ENCODE results near the gene DGCR2. TPM values are rescaled to one million over a fixed set of nuclear protein-coding genes. Genes with fewer than 3 reads are reported as not detected.

Gene DGCR2
- total and polyA plus RNA-seq, 10 of the 15 experiments (the other 5 are each of a cell fraction or from before 2014, with no cell fraction given) = 0.19 to 28.4 (median 16.0) TPM

DNA sequence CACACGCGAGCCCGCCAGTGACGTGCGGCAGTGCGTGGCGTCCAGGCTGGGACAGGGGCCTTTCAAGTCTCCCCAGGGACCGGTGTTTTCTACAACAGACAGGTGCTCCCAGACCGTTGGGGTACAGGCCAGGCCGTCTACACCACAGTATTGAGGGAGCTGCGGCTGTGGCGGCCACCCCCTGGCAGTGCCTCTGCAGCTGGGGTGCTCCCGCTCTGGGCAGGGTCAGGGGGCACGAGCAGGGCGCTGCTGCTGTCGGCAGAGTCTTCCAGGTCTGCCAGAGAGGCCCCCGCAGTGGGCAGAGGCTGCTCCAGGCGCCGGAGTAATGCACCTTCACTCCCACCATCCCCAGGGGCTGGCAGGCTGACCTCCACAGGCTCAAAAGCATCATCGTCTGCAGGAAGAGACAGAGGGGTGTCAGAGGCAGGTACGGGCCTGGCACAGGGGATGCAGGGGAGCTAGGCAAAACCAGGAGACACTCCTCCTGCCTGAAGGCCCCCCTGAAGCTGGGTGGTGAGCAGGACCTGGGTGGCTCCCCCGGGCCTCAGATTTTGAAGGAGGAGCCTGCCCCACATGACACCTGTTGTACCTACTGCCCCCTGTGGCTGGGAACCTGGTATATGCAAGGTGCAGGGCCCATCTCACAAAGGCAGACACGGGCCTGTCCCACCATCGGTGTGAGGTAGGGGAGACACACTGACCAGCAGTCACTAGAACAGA lies 83.3 kb downstream of the DGCR2 start:
- intact Hi-C loops (cut with micrococcal nuclease; ENCODE audit: unreplicated experiment) = no loop called here
- Histone ChIP-seq H4K20me1 (ENCODE audit: control insufficient read depth, insufficient read depth) (no peaks in the 10 kb centered on the region), H3K27me3 (replicated peaks in 1 of 2; ENCODE audit: control insufficient read depth in 2 of 2, insufficient read depth in 2 of 2, low read length in 1 of 2) (no peaks in the 10 kb centered on the region), H3K36me3 (ENCODE audit: control insufficient read depth in 2 of 2, insufficient read depth in 2 of 2, low read length in 1 of 2) (peaks cover 0 to 13% of the 10 kb centered on the region in 2 experiments; a peak in 3 of 4 replicates), H3K4me3 (no peak overlapping the region), H3K9me3 (replicated peaks; ENCODE audit: control insufficient read depth, insufficient read depth, low read length) (no peaks in the 10 kb centered on the region), H3K4me2 (ENCODE audit: control insufficient read depth, insufficient read depth) (no peak overlapping the region), H3K27ac (ENCODE audit: control insufficient read depth, insufficient read depth) (no peak overlapping the region), H3K9ac (ENCODE audit: control insufficient read depth, insufficient read depth, low read length) (no peak overlapping the region), H3K4me1 (ENCODE audit: control insufficient read depth, insufficient read depth, low read length) (no peaks in the 10 kb centered on the region), H2AFZ (ENCODE audit: control insufficient read depth, low read depth, low read length) (no peak overlapping the region), H3K79me2 (ENCODE audit: control insufficient read depth, insufficient read depth, low read length) (no peaks in the 10 kb centered on the region)
- RAD21 ChIA-PET (ENCODE audit: unreplicated experiment) = no interaction called here
- CTCF ChIA-PET = interaction anchor here (0.8 kb wide), 1 partner anchor 77 kb away, joined by 4 read pairs; no protein-coding TSS in a partner anchor
- FAIRE-seq = no peak
- no peak for DNase-seq (ENCODE audit: low read depth, low spot score)
- in situ Hi-C loops (cut with MboI) = no loop called here
- SMC1A ChIA-PET (ENCODE audit: uncharacterized antibody, unreplicated experiment) = no interaction called here
- BruUV-seq (replicated peaks) = no TSS peak
- POLR2A ChIA-PET = no interaction called here
- TF ChIP-seq, protein P1, sequence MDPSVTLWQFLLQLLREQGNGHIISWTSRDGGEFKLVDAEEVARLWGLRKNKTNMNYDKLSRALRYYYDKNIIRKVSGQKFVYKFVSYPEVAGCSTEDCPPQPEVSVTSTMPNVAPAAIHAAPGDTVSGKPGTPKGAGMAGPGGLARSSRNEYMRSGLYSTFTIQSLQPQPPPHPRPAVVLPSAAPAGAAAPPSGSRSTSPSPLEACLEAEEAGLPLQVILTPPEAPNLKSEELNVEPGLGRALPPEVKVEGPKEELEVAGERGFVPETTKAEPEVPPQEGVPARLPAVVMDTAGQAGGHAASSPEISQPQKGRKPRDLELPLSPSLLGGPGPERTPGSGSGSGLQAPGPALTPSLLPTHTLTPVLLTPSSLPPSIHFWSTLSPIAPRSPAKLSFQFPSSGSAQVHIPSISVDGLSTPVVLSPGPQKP (IDR thresholded peaks at IDR 0.05; ENCODE audit: low read depth, low read length) = no peak
- no peak for TF ChIP-seq PML (IDR thresholded peaks at IDR 0.05; ENCODE audit: low read length)
- TF ChIP-seq FOS (IDR thresholded peaks at IDR 0.05; ENCODE audit: borderline replicate concordance, extremely low read depth, insufficient read length) = no peak
- TF ChIP-seq RELA (IDR thresholded peaks at IDR 0.05; ENCODE audit: borderline replicate concordance, partially characterized antibody) = no peak
- TF ChIP-seq HDGF (IDR thresholded peaks at IDR 0.05) = no peak
- TF ChIP-seq PAX8 (IDR thresholded peaks at IDR 0.05) = no peak
- TF ChIP-seq YBX1 (IDR thresholded peaks at IDR 0.05) = no peak
- TF ChIP-seq RCOR1 (conservative IDR thresholded peaks at IDR 0.05; ENCODE audit: low read depth, low read length) = no peak
- no peak for TF ChIP-seq SIN3A (IDR thresholded peaks at IDR 0.05; ENCODE audit: low read depth, low read length)
- no peak for TF ChIP-seq SMC3 (IDR thresholded peaks at IDR 0.05; ENCODE audit: borderline replicate concordance, low read length)
- TF ChIP-seq TAF1 (IDR thresholded peaks at IDR 0.05; ENCODE audit: borderline replicate concordance, low read depth, low read length) = no peak
- TF ChIP-seq TARDBP (IDR thresholded peaks at IDR 0.05; ENCODE audit: borderline replicate concordance) = no peak
- no peak for TF ChIP-seq KAT2A (conservative IDR thresholded peaks at IDR 0.05; ENCODE audit: control insufficient read depth, low read depth, low read length)
- TF ChIP-seq ZBED1 (IDR thresholded peaks at IDR 0.05; ENCODE audit: borderline replicate concordance) = no peak
- TF ChIP-seq MXI1 (IDR thresholded peaks at IDR 0.05; ENCODE audit: low read depth, low read length) = no peak
- no peak for ATAC-seq
- WGBS (ENCODE audit: insufficient coverage, insufficient replicate concordance, low lambda C conversion rate, missing lambda C conversion rate) = 87% methylated on average over 24 of the region's 24 CpGs
